Lower leg skin (tissue), 3 donors: ENCODE measurements around the gene HES3.

ENCODE experiments used
- POLR2A ChIP-seq, 2 donors: fragments of 450-650 bp; IDR thresholded peaks; one replicate each; pipeline ENCODE4 v1.6.1; 2016 to 2017; ENCODE audit warnings: antibody characterized with exemption in 2 of 2, mild to moderate bottlenecking in 1 of 2, moderate library complexity in 1 of 2
- TF ChIP-seq, protein P1 (sequence below), 3 donors: fragments of 450-650 bp; IDR thresholded peaks; one replicate each; pipeline ENCODE4 v1.5.1; 2016; ENCODE audit warnings: antibody characterized with exemption in 3 of 3, mild to moderate bottlenecking in 3 of 3, moderate library complexity in 2 of 3

DNA sequence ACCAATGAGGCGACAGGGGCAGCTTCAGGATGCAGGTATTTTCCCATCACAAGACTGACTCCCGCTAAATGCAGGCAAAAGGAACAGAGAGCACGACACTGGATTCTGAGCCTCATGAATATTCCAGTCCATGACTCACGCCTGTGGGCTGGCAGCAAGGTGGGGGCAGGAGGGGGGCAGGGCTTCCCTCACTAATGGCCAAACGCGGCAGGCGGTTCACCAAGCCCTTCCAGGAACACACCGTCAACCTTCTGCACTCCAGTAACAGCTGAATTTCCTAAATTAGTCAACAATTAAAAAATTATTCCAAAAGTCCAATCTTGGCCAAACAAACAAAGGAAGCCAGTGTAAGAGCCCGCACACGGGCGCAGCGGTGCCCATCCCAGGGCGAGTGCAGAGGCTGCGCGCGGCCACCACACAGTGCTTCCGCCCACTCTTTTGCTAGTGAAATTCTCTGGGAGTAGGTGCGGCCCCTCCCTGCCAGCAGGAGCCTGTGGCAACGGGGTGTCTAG lies 29.5 kb downstream of the HES3 start:
- TF ChIP-seq, protein P1, sequence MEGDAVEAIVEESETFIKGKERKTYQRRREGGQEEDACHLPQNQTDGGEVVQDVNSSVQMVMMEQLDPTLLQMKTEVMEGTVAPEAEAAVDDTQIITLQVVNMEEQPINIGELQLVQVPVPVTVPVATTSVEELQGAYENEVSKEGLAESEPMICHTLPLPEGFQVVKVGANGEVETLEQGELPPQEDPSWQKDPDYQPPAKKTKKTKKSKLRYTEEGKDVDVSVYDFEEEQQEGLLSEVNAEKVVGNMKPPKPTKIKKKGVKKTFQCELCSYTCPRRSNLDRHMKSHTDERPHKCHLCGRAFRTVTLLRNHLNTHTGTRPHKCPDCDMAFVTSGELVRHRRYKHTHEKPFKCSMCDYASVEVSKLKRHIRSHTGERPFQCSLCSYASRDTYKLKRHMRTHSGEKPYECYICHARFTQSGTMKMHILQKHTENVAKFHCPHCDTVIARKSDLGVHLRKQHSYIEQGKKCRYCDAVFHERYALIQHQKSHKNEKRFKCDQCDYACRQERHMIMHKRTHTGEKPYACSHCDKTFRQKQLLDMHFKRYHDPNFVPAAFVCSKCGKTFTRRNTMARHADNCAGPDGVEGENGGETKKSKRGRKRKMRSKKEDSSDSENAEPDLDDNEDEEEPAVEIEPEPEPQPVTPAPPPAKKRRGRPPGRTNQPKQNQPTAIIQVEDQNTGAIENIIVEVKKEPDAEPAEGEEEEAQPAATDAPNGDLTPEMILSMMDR (IDR thresholded peaks at IDR 0.05): no peak
- TF ChIP-seq POLR2A (IDR thresholded peaks at IDR 0.05): no peak
